Fibroblast of lung (primary cell): ENCODE measurements around the gene NHSL1. TPM values are rescaled to one million over a fixed set of nuclear protein-coding genes. Genes with fewer than 3 reads are reported as not detected.
A peak's percentile ranks its signal among the peaks of the same experiment; 100 is the strongest.

Source experiments
- DNase-seq, 2 donors: peaks; one replicate each; pipeline versions ENCODE4 v3.0.0 to v3.0.0-alpha.2; 2010; ENCODE audit warnings: low read depth in 2 of 2
- H2AFZ ChIP-seq: 2 replicates; pipeline ENCODE4 v1.5.1; 2012; ENCODE audit warnings: low read length, control low read depth, inconsistent platforms
- H3K27ac ChIP-seq: 2 replicates; pipeline ENCODE4 v1.5.1; 2011; ENCODE audit warnings: low read length, control low read depth; ENCODE audit not compliant: insufficient read depth
- H3K27me3 ChIP-seq: 2 replicates; pipeline ENCODE4 v1.5.1; 2011; ENCODE audit warnings: mild to moderate bottlenecking, low read length; ENCODE audit not compliant: control insufficient read depth, insufficient read depth
- H3K36me3 ChIP-seq: 2 replicates; pipeline ENCODE4 v1.5.1; 2011; ENCODE audit warnings: low read length; ENCODE audit not compliant: control insufficient read depth, insufficient read depth
- H3K4me1 ChIP-seq: 2 replicates; pipeline ENCODE4 v1.5.1; 2011; ENCODE audit warnings: low read length; ENCODE audit not compliant: control insufficient read depth, insufficient read depth; ENCODE audit errors: extremely low read depth
- H3K4me2 ChIP-seq: 2 replicates; pipeline ENCODE4 v1.5.1; 2011; ENCODE audit warnings: low read length, control low read depth; ENCODE audit not compliant: insufficient read depth; ENCODE audit errors: extremely low read depth
- H3K4me3 ChIP-seq, 4 experiments: fragments of 200-600 bp in 1 of 4; sonication (generic) in 1 of 4; replicated peaks in 1 of 4; 2 replicates each; pipeline ENCODE4 v1.5.1; 2011 to 2016; ENCODE audit warnings: low read length in 4 of 4, low read depth in 3 of 4, mild to moderate bottlenecking in 3 of 4, control low read depth in 2 of 4, inconsistent platforms in 1 of 4, mixed read lengths in 1 of 4; ENCODE audit not compliant: insufficient read depth in 1 of 4; ENCODE audit errors: control extremely low read depth in 1 of 4
- H3K79me2 ChIP-seq: 2 replicates; pipeline ENCODE4 v1.5.1; 2012; ENCODE audit warnings: mild to moderate bottlenecking, low read length, inconsistent platforms; ENCODE audit not compliant: control insufficient read depth, insufficient read depth
- H3K9ac ChIP-seq: 2 replicates; pipeline ENCODE4 v1.5.1; 2011; ENCODE audit warnings: mild to moderate bottlenecking, low read length, control low read depth; ENCODE audit not compliant: insufficient read depth
- H3K9me3 ChIP-seq: 2 replicates; pipeline ENCODE4 v1.5.1; 2012; ENCODE audit warnings: low read depth, low read length; ENCODE audit not compliant: control insufficient read depth, insufficient read depth
- H4K20me1 ChIP-seq: 2 replicates; pipeline ENCODE4 v1.5.1; 2011; ENCODE audit warnings: low read length; ENCODE audit not compliant: control insufficient read depth, insufficient read depth; ENCODE audit errors: extremely low read depth
- EZH2 ChIP-seq: IDR thresholded peaks from 2 replicates; pipeline ENCODE4 v1.5.1; 2012; ENCODE audit warnings: low read length, control low read depth, mild to moderate bottlenecking; ENCODE audit errors: missing control alignments
- polyA plus RNA-seq, 2 donors: library from polyadenylated mRNA; depleted of rRNA in 1 of 2; stranded (reverse) in 1 of 2; unstranded in 1 of 2; fragments of >200 nt; gene quantifications; 2 replicates each; pipeline ENCODE4 v1.2.1, GENCODE V29; 2011 to 2012; ENCODE audit warnings: missing spikeins in 1 of 2
- total RNA-seq: library from RNA; depleted of rRNA; stranded (reverse); fragments of >200 nt; gene quantifications from 2 replicates; pipeline ENCODE4 v1.2.1, GENCODE V29; 2014
- TF ChIP-seq, protein P1 (sequence below), 2 donors: IDR thresholded peaks in 1 of 2; conservative IDR thresholded peaks in 1 of 2; 1 replicate in 1 of 2; 2 replicates in 1 of 2; pipeline ENCODE4 v1.5.1; 2011 to 2012; ENCODE audit warnings: low read length in 2 of 2, control low read depth in 1 of 2, inconsistent platforms in 1 of 2, low read depth in 1 of 2, mild to moderate bottlenecking in 1 of 2

NHSL1 gene
- total and polyA plus RNA-seq, 2 donors (not counting 1 experiment from before 2014, with no cell fraction given): 9.5 to 10.6 TPM

DNA sequence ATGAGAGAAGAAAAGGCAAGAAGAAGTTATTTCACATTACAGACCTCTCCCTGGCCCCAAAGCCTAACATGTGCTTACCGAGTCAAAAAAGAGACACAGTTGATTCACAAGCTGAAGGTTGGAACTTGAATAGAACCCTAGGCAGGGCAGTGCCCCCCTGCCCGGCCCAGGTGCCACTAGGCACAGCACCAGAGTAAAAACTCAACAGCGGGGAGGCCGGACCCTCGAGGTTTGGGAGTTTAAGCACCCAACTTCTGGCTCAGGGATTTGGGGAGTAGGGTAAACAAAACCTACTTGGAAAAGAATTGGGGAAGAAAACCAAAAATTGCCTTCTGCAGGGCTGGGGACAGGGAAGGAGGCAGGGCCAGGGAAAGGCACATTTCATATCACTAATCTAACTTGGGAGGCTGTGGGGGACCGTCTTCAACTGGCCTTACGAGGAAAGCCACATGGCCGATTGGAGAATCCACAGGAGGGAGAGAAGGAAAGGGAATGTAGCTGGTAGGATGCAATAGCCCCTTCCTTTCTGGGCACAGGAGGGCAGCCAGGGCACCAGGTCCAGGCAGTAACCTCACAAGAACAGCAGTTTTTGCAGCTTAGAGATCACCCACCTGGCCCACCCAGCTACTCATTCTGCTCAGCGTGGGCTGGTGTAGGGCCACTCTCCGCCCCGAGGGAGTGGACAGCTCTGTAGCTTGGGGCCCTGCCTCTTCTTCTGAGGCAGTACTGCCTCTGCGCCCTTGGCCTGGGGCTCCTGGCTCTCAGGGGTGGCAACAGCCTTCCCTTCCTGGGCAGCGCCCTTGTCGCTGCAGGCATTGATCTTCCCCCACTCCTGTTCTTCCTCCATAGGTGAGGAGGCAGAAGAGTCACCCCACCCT lies 97.1 kb downstream of the NHSL1 start:
- TF ChIP-seq, protein P1, sequence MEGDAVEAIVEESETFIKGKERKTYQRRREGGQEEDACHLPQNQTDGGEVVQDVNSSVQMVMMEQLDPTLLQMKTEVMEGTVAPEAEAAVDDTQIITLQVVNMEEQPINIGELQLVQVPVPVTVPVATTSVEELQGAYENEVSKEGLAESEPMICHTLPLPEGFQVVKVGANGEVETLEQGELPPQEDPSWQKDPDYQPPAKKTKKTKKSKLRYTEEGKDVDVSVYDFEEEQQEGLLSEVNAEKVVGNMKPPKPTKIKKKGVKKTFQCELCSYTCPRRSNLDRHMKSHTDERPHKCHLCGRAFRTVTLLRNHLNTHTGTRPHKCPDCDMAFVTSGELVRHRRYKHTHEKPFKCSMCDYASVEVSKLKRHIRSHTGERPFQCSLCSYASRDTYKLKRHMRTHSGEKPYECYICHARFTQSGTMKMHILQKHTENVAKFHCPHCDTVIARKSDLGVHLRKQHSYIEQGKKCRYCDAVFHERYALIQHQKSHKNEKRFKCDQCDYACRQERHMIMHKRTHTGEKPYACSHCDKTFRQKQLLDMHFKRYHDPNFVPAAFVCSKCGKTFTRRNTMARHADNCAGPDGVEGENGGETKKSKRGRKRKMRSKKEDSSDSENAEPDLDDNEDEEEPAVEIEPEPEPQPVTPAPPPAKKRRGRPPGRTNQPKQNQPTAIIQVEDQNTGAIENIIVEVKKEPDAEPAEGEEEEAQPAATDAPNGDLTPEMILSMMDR (conservative IDR thresholded peaks at IDR 0.05 in 1 of 2, IDR thresholded peaks at IDR 0.05 in 1 of 2; ENCODE audit: low read depth in 1 of 2, low read length in 2 of 2): no peak
- no peak for TF ChIP-seq EZH2
- Histone ChIP-seq H3K4me2 (no peak overlapping the region), H3K4me3 (no peak overlapping the region), H3K79me2 (no peaks in the 10 kb centered on the region), H4K20me1 (no peaks in the 10 kb centered on the region), H3K9me3 (no peaks in the 10 kb centered on the region), H3K27me3 (no peaks in the 10 kb centered on the region), H3K27ac (no peak overlapping the region), H3K36me3 (peaks cover 6% of the 10 kb centered on the region), H2AFZ (no peak overlapping the region), H3K9ac (no peak overlapping the region), H3K4me1 (peaks cover 2% of the 10 kb centered on the region)
- no peak for DNase-seq

DNA sequence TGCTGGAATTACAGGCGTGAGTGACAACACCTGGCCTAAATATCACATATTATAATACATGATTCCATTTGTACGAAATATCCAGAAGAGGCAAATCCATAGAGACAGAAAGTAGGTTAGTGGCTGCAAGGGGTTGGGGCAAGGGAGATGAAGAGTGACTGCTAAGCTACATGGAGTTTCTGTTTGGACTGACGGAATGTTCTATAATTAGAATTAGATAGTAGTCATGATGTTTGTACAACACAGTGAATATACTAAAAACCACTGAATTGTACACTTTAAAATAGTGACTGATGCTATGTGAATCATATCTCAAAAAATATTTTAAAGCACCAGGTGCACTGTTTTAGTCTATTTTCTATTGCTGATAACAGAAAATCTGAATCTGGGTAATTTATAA lies 99.0 kb downstream of the NHSL1 start:
- H3K4me3 ChIP-seq: no peak overlapping the region
- H3K36me3 ChIP-seq: no peaks in the 10 kb centered on the region
- TF ChIP-seq EZH2: no peak
- TF ChIP-seq, protein P1 (conservative IDR thresholded peaks at IDR 0.05 in 1 of 2, IDR thresholded peaks at IDR 0.05 in 1 of 2; ENCODE audit: low read depth in 1 of 2, low read length in 2 of 2): no peak
- no peak overlapping the region for H3K27ac ChIP-seq
- H3K9me3 ChIP-seq: no peaks in the 10 kb centered on the region
- H3K9ac ChIP-seq: no peak overlapping the region
- H3K79me2 ChIP-seq: no peaks in the 10 kb centered on the region
- no peak overlapping the region for H3K4me2 ChIP-seq
- DNase-seq: peak in 1 of 2 donors; percentile 6
- H2AFZ ChIP-seq: no peak overlapping the region
- H3K27me3 ChIP-seq: no peaks in the 10 kb centered on the region
- no peaks in the 10 kb centered on the region for H4K20me1 ChIP-seq
- H3K4me1 ChIP-seq: peaks cover 2% of the 10 kb centered on the region

DNA sequence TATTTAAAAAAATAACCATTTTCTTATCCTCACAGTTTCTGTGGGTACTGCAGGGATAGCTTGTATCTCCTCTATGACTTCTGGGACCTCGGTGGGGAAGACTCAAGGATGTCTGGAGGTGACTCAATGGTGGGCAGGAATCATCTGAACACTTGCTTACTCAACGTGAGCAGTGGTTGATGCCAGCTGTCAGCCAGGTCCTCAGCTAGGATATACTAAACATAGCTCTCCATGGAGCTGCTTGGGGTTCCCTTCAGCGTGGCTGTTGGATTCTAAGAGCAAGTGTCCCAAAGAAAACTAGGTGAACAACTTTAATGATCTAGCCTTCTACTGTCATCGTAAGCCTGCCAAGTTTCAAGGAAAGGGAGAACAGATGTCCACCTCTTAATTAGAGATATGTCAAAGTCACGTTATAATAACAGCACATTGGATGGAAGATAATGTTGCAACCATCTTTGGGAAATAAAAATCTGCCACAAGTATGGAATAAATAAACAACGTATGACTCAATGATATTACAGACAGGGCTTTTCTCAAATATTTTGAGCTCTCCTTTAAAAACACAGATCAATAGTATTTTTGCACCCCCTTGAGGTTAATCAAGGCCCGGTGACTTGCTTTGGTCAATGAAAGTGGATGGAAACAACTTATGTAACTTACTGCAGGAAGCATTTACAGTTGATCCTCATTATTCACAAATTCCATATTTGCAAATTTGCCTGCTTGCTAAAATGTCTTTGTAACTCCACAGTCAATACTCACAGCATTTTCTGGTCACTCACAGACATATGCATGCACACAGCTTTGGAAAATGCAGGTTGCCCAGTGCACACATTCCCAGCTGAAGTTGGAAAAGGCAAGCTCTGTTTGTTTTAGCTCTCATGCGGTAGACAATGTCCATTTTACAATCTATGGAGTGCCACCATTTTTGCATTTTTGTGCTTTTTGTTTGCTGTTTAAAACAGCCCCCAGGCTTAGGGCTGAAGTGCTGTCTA lies 101.9 kb downstream of the NHSL1 start:
- H3K36me3 ChIP-seq: no peaks in the 10 kb centered on the region
- no peak for TF ChIP-seq EZH2
- TF ChIP-seq, protein P1 (conservative IDR thresholded peaks at IDR 0.05 in 1 of 2, IDR thresholded peaks at IDR 0.05 in 1 of 2; ENCODE audit: low read depth in 1 of 2, low read length in 2 of 2): no peak
- H3K4me2 ChIP-seq: no peak overlapping the region
- H3K4me1 ChIP-seq: peaks cover 2% of the 10 kb centered on the region
- no peaks in the 10 kb centered on the region for H3K9me3 ChIP-seq
- no peak overlapping the region for H3K4me3 ChIP-seq
- H3K27ac ChIP-seq: no peak overlapping the region
- H3K27me3 ChIP-seq: no peaks in the 10 kb centered on the region
- H3K9ac ChIP-seq: no peak overlapping the region
- DNase-seq: peak; percentile 7 to 57
- H3K79me2 ChIP-seq: no peaks in the 10 kb centered on the region
- H2AFZ ChIP-seq: no peak overlapping the region
- H4K20me1 ChIP-seq: no peaks in the 10 kb centered on the region
